Neural progenitor cell (in vitro differentiated cells): ENCODE results near the gene RNF212. TPM values are rescaled to one million over a fixed set of nuclear protein-coding genes. Genes with fewer than 3 reads are reported as not detected.
A peak's percentile ranks its signal among the peaks of the same experiment; 100 is the strongest.

Experiments used
- DNase-seq: peaks from one replicate; pipeline ENCODE4 v3.0.0-alpha.2; 2016; ENCODE audit warnings: low spot score
- H2AFZ ChIP-seq: fragments of 200-600 bp; sonication (generic); replicated peaks from 2 replicates; pipeline ENCODE4 v1.6.1; 2016; ENCODE audit warnings: antibody characterized with exemption
- H3F3A ChIP-seq: fragments of 200-600 bp; sonication (generic); 2 replicates; pipeline ENCODE4 v1.6.1; 2016; ENCODE audit warnings: antibody characterized with exemption, low read depth
- H3K27ac ChIP-seq: fragments of 200-600 bp; sonication (generic); 2 replicates; pipeline ENCODE4 v1.5.1; 2016; ENCODE audit warnings: mild to moderate bottlenecking
- H3K27me3 ChIP-seq: fragments of 200-600 bp; sonication (generic); 2 replicates; pipeline ENCODE4 v1.6.1; 2016; ENCODE audit warnings: mild to moderate bottlenecking, moderate library complexity
- H3K36me3 ChIP-seq: fragments of 200-600 bp; sonication (generic); 2 replicates; pipeline ENCODE4 v1.5.1; 2016
- H3K4me1 ChIP-seq: fragments of 200-600 bp; sonication (generic); 2 replicates; pipeline ENCODE4 v1.6.1; 2016; ENCODE audit warnings: mixed run types
- H3K4me2 ChIP-seq: fragments of 200-600 bp; sonication (generic); 2 replicates; pipeline ENCODE4 v1.6.1; 2016
- H3K4me3 ChIP-seq: fragments of 200-600 bp; sonication (generic); 2 replicates; pipeline ENCODE4 v1.5.1; 2016
- H3K79me2 ChIP-seq: fragments of 200-600 bp; sonication (generic); 2 replicates; pipeline ENCODE4 v1.6.1; 2016; ENCODE audit warnings: low read depth
- H3K9ac ChIP-seq: fragments of 200-600 bp; sonication (generic); 2 replicates; pipeline ENCODE4 v1.6.1; 2016
- H3K9me3 ChIP-seq: fragments of 200-600 bp; sonication (generic); 2 replicates; pipeline ENCODE4 v1.5.1; 2016; ENCODE audit warnings: low read depth
- H4K20me1 ChIP-seq: fragments of 200-600 bp; sonication (generic); 2 replicates; pipeline ENCODE4 v1.6.1; 2016; ENCODE audit warnings: low read depth
- H3K27ac Mint-ChIP-seq: 3 replicates; pipeline ENCODE4 v1.8.0; 2021; ENCODE audit warnings: mixed read lengths
- H3K27me3 Mint-ChIP-seq: 2 replicates; pipeline ENCODE4 v1.8.0; 2022; ENCODE audit warnings: low read depth, mild to moderate bottlenecking, inconsistent platforms, moderate library complexity, mixed read lengths; ENCODE audit not compliant: insufficient read depth
- H3K36me3 Mint-ChIP-seq: 3 replicates; pipeline ENCODE4 v1.8.0; 2021; ENCODE audit warnings: mixed read lengths
- H3K4me1 Mint-ChIP-seq: 3 replicates; pipeline ENCODE4 v1.8.0; 2021; ENCODE audit warnings: mixed read lengths
- H3K4me3 Mint-ChIP-seq: 3 replicates; pipeline ENCODE4 v1.8.0; 2021; ENCODE audit warnings: mild to moderate bottlenecking, moderate library complexity, mixed read lengths
- H3K9me3 Mint-ChIP-seq: 3 replicates; pipeline ENCODE4 v1.8.0; 2020; ENCODE audit warnings: mixed read lengths
- CTCF ChIP-seq: fragments of 200-600 bp; sonication (generic); IDR thresholded peaks from 2 replicates; pipeline ENCODE4 v1.5.1; 2017; ENCODE audit warnings: antibody characterized with exemption, mild to moderate bottlenecking
- EZH2 ChIP-seq: fragments of 200-600 bp; sonication (generic); IDR thresholded peaks from 2 replicates; pipeline ENCODE4 v1.6.1; 2017; ENCODE audit warnings: antibody characterized with exemption, mild to moderate bottlenecking, moderate library complexity
- EZH2phosphoT487 ChIP-seq: fragments of 200-600 bp; sonication (generic); IDR thresholded peaks from 2 replicates; pipeline ENCODE4 v1.6.1; 2017; ENCODE audit warnings: antibody characterized with exemption
- total RNA-seq: library from RNA; depleted of rRNA; stranded (reverse); fragments of >200 nt; gene quantifications from 2 replicates; pipeline ENCODE4 v1.2.3, GENCODE V29; 2015; ENCODE audit warnings: low replicate concordance

The RNF212 gene
- total RNA-seq, 1 donor from 2014 or later, result 3.4 TPM

- TF ChIP-seq CTCF, result no peak
- H3K4me1 Mint-ChIP-seq, result no peaks in the 10 kb centered on the region
- Histone ChIP-seq H3K9me3 (peaks cover 9% of the 10 kb centered on the region), H3K36me3 (no peaks in the 10 kb centered on the region), H3F3A (no peaks in the 10 kb centered on the region), H3K9ac (no peak overlapping the region), H3K4me1 (peaks cover 7% of the 10 kb centered on the region), H3K27me3 (peaks cover 79% of the 10 kb centered on the region), H3K79me2 (no peaks in the 10 kb centered on the region), H3K27ac (no peak overlapping the region), H2AFZ (no peak overlapping the region), H3K4me3 (no peak overlapping the region), H3K4me2 (no peak overlapping the region), H4K20me1 (no peaks in the 10 kb centered on the region)
- no peak for DNase-seq
- no peak overlapping the region for H3K27ac Mint-ChIP-seq
- H3K4me3 Mint-ChIP-seq, result no peak overlapping the region
- peaks cover 14% of the 10 kb centered on the region for H3K9me3 Mint-ChIP-seq
- peaks cover 6% of the 10 kb centered on the region for H3K27me3 Mint-ChIP-seq
- no peaks in the 10 kb centered on the region for H3K36me3 Mint-ChIP-seq
Measured at GRCh38 chr4:1137063-1137776, 23.9 kb upstream of the RNF212 start.

GRCh38 chr4:1136048-1136447 lies 22.7 kb upstream of the RNF212 start:
- Histone ChIP-seq H3K4me3 (no peak overlapping the region), H3K9ac (no peak overlapping the region), H4K20me1 (no peaks in the 10 kb centered on the region), H3K27ac (no peak overlapping the region), H3K36me3 (no peaks in the 10 kb centered on the region), H3K4me2 (no peak overlapping the region), H3K9me3 (peaks cover under 1% of the 10 kb centered on the region), H3K27me3 (peaks cover 77% of the 10 kb centered on the region), H3K79me2 (no peaks in the 10 kb centered on the region), H3F3A (no peaks in the 10 kb centered on the region), H2AFZ (no peak overlapping the region), H3K4me1 (no peaks in the 10 kb centered on the region)
- peaks cover 5% of the 10 kb centered on the region for H3K9me3 Mint-ChIP-seq
- H3K36me3 Mint-ChIP-seq, result no peaks in the 10 kb centered on the region
- H3K4me1 Mint-ChIP-seq, result no peaks in the 10 kb centered on the region
- H3K27ac Mint-ChIP-seq, result no peak overlapping the region
- TF ChIP-seq EZH2 (no peak), CTCF (no peak), EZH2phosphoT487 (no peak)
- H3K4me3 Mint-ChIP-seq, result no peak overlapping the region
- peaks cover 4% of the 10 kb centered on the region for H3K27me3 Mint-ChIP-seq
- no peak for DNase-seq

GRCh38 chr4:1133033-1133432 lies 19.7 kb upstream of the RNF212 start:
- Mint-ChIP-seq H3K27me3 (peaks cover 3% of the 10 kb centered on the region), H3K4me3 (no peak overlapping the region), H3K36me3 (no peaks in the 10 kb centered on the region), H3K4me1 (no peaks in the 10 kb centered on the region), H3K9me3 (no peaks in the 10 kb centered on the region), H3K27ac (no peak overlapping the region)
- H3K4me3 ChIP-seq, result no peak overlapping the region
- no peaks in the 10 kb centered on the region for H3K4me1 ChIP-seq
- no peaks in the 10 kb centered on the region for H3K79me2 ChIP-seq
- no peak for TF ChIP-seq EZH2phosphoT487
- no peaks in the 10 kb centered on the region for H4K20me1 ChIP-seq
- no peak overlapping the region for H2AFZ ChIP-seq
- H3K9ac ChIP-seq, result no peak overlapping the region
- H3K9me3 ChIP-seq, result no peaks in the 10 kb centered on the region
- H3K4me2 ChIP-seq, result no peak overlapping the region
- no peak overlapping the region for H3K27ac ChIP-seq
- no peaks in the 10 kb centered on the region for H3K36me3 ChIP-seq
- H3K27me3 ChIP-seq, result peaks cover 66% of the 10 kb centered on the region
- no peaks in the 10 kb centered on the region for H3F3A ChIP-seq
- no peak for DNase-seq

- H3K79me2 ChIP-seq, result no peaks in the 10 kb centered on the region
Measured at GRCh38 chr4:1130316-1131186, 17.2 kb upstream of the RNF212 start.

More at GRCh38 chr4:1130316-1131186, 17.2 kb upstream of the RNF212 start:
- no peak overlapping the region for H3K27ac Mint-ChIP-seq
- DNase-seq, result peak; percentile 76
- Histone ChIP-seq H3K9ac (no peak overlapping the region), H4K20me1 (no peaks in the 10 kb centered on the region), H3K9me3 (no peaks in the 10 kb centered on the region), H3K36me3 (no peaks in the 10 kb centered on the region), H3F3A (no peaks in the 10 kb centered on the region), H3K4me3 (no peak overlapping the region), H3K27ac (no peak overlapping the region), H3K4me2 (no peak overlapping the region), H2AFZ (no peak overlapping the region), H3K4me1 (no peaks in the 10 kb centered on the region), H3K27me3 (peaks cover 48% of the 10 kb centered on the region)
- TF ChIP-seq EZH2phosphoT487 (no peak), CTCF (peak; percentile 100)
- no peaks in the 10 kb centered on the region for H3K36me3 Mint-ChIP-seq
- no peaks in the 10 kb centered on the region for H3K4me1 Mint-ChIP-seq
- H3K4me3 Mint-ChIP-seq, result peak overlapping the region; percentile 22
- H3K27me3 Mint-ChIP-seq, result peaks cover 4% of the 10 kb centered on the region
- no peaks in the 10 kb centered on the region for H3K9me3 Mint-ChIP-seq
